HUES6 (cell line): ENCODE results near the gene FBXO42.

Experiments used
- H3K27ac ChIP-seq: 2 replicates; pipeline ENCODE4 v1.7.0; 2013; ENCODE audit warnings: low read depth, mild to moderate bottlenecking, low read length, inconsistent platforms
- H3K27me3 ChIP-seq: 2 replicates; pipeline ENCODE4 v1.6.1; 2013; ENCODE audit warnings: low read length; ENCODE audit not compliant: control insufficient read depth, insufficient read depth
- H3K36me3 ChIP-seq: 2 replicates; pipeline ENCODE4 v1.6.1; 2013; ENCODE audit warnings: low read length; ENCODE audit not compliant: control insufficient read depth, insufficient read depth
- H3K4me1 ChIP-seq: 2 replicates; pipeline ENCODE4 v1.6.1; 2013; ENCODE audit warnings: low read length; ENCODE audit not compliant: control insufficient read depth, insufficient read depth
- H3K4me3 ChIP-seq: 2 replicates; pipeline ENCODE4 v1.5.1; 2013; ENCODE audit warnings: low read depth, low read length
- H3K9ac ChIP-seq: one replicate; pipeline ENCODE4 v1.6.1; 2013; ENCODE audit warnings: mild to moderate bottlenecking, low read length
- H3K9me3 ChIP-seq: 2 replicates; pipeline ENCODE4 v1.6.1; 2013; ENCODE audit warnings: low read depth, low read length; ENCODE audit not compliant: control insufficient read depth, insufficient read depth

The FBXO42 gene

GRCh38 chr1:16237343-16237830 is 114.9 kb downstream of the FBXO42 start:
- H3K27me3 ChIP-seq: no peaks in the 10 kb centered on the region
- H3K9me3 ChIP-seq: no peaks in the 10 kb centered on the region
- H3K27ac ChIP-seq: no peak overlapping the region
- H3K4me1 ChIP-seq: peaks cover 5% of the 10 kb centered on the region
- H3K4me3 ChIP-seq: peak overlapping the region; percentile 82
- H3K9ac ChIP-seq: peak overlapping the region; percentile 41
- H3K36me3 ChIP-seq: no peaks in the 10 kb centered on the region

- no peak within 1 kb of the TSS for H3K27ac ChIP-seq
- H3K9me3 ChIP-seq: no peaks in the 10 kb centered on the region
- H3K4me1 ChIP-seq: peaks cover 9% of the 10 kb centered on the region
- peak within 1 kb of the TSS; percentile 65 for H3K9ac ChIP-seq
- no peaks in the 10 kb centered on the region for H3K27me3 ChIP-seq
- H3K36me3 ChIP-seq: no peaks in the 10 kb centered on the region
- peak within 1 kb of the TSS; percentile 82 for H3K4me3 ChIP-seq
Observed at GRCh38 chr1:16236511-16237342, 115.6 kb downstream of the FBXO42 start, which contains the start of gene CPLANE2. TSS of gene CPLANE2 (minus strand) at chr1:16237183. CDS start at chr1:16236742, 441 bp downstream.

- H3K27me3 ChIP-seq: no peaks in the 10 kb centered on the region
- H3K9me3 ChIP-seq: no peaks in the 10 kb centered on the region
- H3K9ac ChIP-seq: peak overlapping the region; percentile 65
- no peak overlapping the region for H3K27ac ChIP-seq
- H3K4me3 ChIP-seq: peak overlapping the region; percentile 82
- H3K36me3 ChIP-seq: no peaks in the 10 kb centered on the region
- peaks cover 9% of the 10 kb centered on the region for H3K4me1 ChIP-seq
Observed at GRCh38 chr1:16235944-16236510, 116.3 kb downstream of the FBXO42 start.

- no peak overlapping the region for H3K4me3 ChIP-seq
- no peak overlapping the region for H3K9ac ChIP-seq
- H3K4me1 ChIP-seq: peaks cover 9% of the 10 kb centered on the region
- H3K27ac ChIP-seq: no peak overlapping the region
- no peaks in the 10 kb centered on the region for H3K36me3 ChIP-seq
- no peaks in the 10 kb centered on the region for H3K9me3 ChIP-seq
- H3K27me3 ChIP-seq: no peaks in the 10 kb centered on the region
Observed at GRCh38 chr1:16235347-16235746, 116.9 kb downstream of the FBXO42 start.

GRCh38 chr1:16233431-16233830 is 118.8 kb downstream of the FBXO42 start:
- Histone ChIP-seq H3K9me3 (no peaks in the 10 kb centered on the region), H3K4me1 (peaks cover 12% of the 10 kb centered on the region)

GRCh38 chr1:16232316-16232710 is 120.0 kb downstream of the FBXO42 start:
- H3K4me3 ChIP-seq: no peak overlapping the region
- no peaks in the 10 kb centered on the region for H3K36me3 ChIP-seq
- H3K27me3 ChIP-seq: peaks cover 25% of the 10 kb centered on the region
- no peak overlapping the region for H3K27ac ChIP-seq
- no peaks in the 10 kb centered on the region for H3K9me3 ChIP-seq
- no peak overlapping the region for H3K9ac ChIP-seq
- peaks cover 19% of the 10 kb centered on the region for H3K4me1 ChIP-seq

More at GRCh38 chr1:16233431-16233830, 118.8 kb downstream of the FBXO42 start:
- Histone ChIP-seq H3K27ac (no peak overlapping the region), H3K36me3 (no peaks in the 10 kb centered on the region), H3K4me3 (no peak overlapping the region), H3K9ac (no peak overlapping the region), H3K27me3 (peaks cover 14% of the 10 kb centered on the region)

- Histone ChIP-seq H3K36me3 (no peaks in the 10 kb centered on the region), H3K4me1 (peaks cover 21% of the 10 kb centered on the region)
Observed at GRCh38 chr1:16231331-16232315, 120.7 kb downstream of the FBXO42 start.

GRCh38 chr1:16230744-16231143 is 121.5 kb downstream of the FBXO42 start:
- Histone ChIP-seq H3K27me3 (peaks cover 41% of the 10 kb centered on the region), H3K4me3 (no peak overlapping the region), H3K36me3 (no peaks in the 10 kb centered on the region), H3K27ac (no peak overlapping the region), H3K4me1 (peaks cover 19% of the 10 kb centered on the region), H3K9ac (no peak overlapping the region), H3K9me3 (no peaks in the 10 kb centered on the region)

More at GRCh38 chr1:16231331-16232315, 120.7 kb downstream of the FBXO42 start:
- no peak overlapping the region for H3K27ac ChIP-seq
- H3K9me3 ChIP-seq: no peaks in the 10 kb centered on the region
- H3K27me3 ChIP-seq: peaks cover 32% of the 10 kb centered on the region
- H3K9ac ChIP-seq: no peak overlapping the region
- no peak overlapping the region for H3K4me3 ChIP-seq

GRCh38 chr1:16229976-16230740 is 122.1 kb downstream of the FBXO42 start:
- Histone ChIP-seq H3K36me3 (no peaks in the 10 kb centered on the region), H3K9me3 (no peaks in the 10 kb centered on the region), H3K9ac (no peak overlapping the region), H3K4me1 (peaks cover 19% of the 10 kb centered on the region), H3K27me3 (peaks cover 46% of the 10 kb centered on the region), H3K27ac (no peak overlapping the region), H3K4me3 (no peak overlapping the region)
